T-helper 22 cell (primary cell): Measurements from ENCODE around the gene ATP12A.

Experiments used
- DNase-seq: peaks from one replicate; pipeline ENCODE4 v3.0.0-alpha.2; 2020; ENCODE audit warnings: low read depth

Gene ATP12A

DNA sequence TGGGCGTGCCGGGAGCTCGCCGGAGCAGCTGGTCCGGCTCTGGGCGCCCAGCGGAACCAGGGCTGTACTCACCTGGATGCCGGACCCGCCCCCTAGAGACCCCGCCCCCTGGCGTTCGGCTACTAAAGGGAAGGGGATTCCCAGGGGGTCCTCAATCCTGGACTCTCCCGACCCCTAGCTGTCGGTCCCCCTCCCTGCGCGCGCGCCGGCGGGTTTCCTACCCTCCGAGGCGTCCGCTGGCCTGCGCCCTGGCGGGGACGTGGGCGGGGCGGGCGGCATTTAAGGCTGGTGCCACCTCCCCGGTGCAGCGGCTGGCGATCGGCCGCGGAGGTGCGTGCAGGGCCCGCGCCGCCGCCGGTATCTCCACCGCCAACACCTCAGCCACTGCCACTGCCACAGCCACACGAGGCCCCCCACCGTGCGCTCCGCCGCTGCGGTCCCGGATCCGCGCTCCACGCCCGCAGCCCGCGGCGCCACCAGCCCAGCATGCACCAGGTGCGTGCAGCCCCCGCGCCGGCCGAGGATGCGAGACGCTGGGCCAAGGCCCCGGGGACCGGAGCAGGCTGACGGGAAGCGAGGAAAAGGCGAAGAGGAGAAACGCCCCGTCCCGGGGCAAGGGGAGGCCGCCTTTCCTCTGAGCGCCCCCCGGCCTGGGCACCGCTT lies at the start of gene ATP12A:
TSS of gene ATP12A (plus strand) at position 151 of the 663 bp plus-strand sequence. CDS start at position 487, 336 bp downstream.
- DNase-seq: peak; percentile 6

DNA sequence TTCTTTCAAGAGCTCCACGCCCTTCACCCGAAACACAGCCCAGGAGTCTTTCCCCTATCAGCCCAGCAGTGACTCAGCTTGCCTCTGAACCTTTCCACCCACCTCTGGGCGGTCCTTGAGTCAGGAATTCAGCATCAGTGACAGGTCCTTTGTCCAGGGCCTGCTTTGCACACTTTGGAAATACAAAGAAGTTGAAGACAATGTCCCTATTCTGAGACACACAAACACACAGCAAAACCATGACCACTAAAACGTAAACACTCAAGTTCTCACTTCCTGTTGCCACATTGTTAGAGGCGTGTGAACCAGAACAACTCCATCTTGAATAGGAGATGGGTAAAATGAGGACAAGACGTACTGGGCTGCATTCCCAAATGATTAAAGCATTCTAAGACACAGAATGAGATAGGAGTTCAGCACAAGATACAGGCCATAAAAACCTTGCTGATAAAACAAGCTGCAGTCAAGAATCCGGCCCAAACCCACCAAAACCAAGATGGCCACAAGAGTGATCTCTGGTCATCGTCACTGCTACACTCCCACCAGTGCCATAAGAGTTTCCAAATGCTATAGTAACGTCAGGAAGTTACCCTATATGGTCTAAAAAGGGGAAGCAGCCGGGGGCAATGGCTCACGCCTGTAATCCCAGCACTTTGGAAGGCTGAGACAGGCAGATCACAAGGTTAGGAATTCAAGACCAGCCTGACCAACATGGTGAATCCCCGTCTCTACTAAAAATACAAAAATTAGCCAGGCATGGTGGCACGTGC lies 49.2 kb upstream of the ATP12A start:
- DNase-seq: no peak

DNA sequence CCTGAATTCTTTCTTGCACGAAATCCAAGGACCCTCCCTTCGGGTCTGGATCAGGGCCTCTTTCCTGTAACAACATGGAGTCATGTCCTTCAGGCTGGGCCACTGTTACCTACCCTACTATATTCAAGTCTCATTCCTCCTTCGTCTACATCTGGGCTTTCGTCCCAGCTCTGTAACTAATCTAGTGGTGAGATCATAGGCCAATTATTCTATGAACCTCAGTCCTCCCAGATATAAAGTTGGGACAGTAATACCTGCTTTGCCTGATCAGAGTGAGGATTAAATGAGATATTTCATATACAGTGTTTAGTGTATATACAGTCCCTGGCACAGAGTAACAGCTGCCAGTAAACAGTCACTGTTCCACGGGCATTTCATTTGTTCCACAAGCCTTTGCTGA lies 48.3 kb upstream of the ATP12A start:
- DNase-seq: no peak

DNA sequence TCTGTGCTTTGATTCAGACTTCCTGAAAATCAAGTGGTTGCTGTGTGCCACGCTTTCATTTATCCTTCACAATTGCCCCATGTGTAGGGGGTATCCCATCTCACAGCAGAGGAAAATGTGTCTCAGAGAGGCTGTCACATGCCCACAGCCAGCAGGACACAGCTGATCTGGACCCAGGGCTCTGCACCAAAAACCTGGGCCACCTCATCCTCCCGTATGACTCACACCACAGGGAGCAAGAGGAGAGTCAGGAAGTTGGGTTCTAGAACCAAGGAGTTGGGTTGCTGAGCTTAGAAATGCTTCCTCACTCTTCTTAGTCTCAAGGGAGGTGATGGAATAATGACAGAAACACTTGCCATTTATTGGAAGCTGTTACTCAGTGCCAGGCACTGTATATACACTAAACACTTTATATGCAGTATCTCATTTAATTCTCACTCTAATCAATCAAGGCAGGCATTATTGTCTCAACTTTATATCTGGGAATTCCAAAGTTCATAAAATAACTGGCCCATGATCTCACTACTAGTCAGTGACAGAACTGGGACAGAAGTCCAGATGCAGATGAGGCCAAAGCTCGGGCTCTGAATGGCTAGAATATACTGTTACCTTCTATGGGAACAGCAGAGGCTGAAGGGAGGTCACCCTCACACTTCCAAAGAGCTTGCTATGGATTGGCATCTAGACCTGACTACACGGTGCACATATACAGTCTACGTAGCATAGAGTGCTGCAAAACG lies 47.7 kb upstream of the ATP12A start:
- DNase-seq: no peak

DNA sequence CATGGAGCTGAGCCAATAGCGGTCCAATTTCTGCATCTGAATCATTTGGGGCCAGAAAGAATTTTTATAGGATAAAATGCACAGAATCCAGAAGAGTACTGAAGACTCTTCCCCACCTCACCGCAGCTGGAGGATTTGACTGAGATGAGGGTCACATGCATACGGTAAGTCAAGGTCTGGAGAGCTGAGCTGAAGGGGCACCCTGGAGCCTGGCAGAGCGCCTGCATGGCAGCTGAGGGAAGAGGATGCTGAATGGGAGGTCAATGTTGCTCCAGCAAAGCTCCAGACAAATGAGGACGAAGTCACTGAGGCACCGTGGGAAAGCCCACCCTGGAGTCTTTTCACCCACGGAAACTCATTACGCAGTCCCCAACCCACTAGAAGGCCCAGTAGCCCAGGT lies 43.4 kb upstream of the ATP12A start:
- no peak for DNase-seq

DNA sequence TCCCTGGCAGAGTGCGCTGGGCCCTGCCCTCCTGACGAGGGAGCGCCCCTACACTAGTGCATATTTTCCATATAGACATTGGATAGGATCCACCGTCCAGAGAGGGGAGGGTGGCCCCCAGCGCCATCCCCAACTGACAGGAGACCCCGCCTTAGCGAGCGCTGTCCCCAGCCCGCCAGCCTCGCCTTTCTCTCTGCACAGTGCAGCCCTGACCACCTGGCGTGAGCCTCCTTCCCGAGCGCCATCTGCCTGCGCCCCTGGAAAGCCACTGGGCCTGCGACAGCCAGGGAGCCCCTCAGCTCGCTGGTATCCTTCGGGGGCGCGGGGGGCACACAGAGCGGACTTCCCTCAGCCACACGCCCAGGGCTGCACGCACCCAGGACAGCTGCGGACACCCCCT lies 42.1 kb upstream of the ATP12A start:
- no peak for DNase-seq

DNA sequence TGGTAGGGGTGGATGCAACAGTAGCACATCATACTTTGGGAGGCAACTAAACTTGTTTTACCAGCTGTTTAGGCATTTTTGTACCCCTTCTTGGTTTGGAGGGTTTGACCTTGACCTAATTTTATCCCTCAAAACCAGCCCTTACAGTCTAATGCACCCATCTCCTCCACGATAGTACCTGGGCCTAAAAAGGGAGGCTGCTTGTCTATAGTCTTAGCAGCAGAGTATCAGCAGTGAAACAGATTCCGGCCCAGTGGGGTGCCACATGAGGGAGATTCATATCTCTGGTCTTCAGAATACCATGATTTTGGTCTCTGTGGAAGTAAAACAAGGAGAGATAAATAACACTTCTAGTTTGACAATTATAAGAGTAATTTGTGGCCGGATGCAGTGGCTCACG lies 39.5 kb upstream of the ATP12A start:
- DNase-seq: no peak

DNA sequence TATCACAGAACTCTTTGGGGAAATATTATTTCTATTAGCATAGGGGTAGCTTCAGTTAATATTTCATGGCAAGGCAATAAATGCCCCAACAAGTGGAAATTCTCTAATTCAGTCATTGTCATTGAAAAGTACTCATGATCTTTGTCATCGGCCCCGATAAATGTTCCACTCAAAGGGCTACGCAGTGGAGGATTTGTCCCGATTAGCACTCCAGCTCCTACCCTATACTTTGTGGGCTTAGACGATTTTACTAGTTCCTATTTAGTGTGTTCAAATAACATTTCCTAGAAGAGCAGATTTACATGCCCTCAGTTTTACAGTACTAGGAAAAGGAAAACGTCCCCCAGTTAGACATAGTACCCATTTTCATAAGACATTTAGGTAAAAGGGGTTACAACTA lies 38.0 kb upstream of the ATP12A start:
- DNase-seq: no peak

DNA sequence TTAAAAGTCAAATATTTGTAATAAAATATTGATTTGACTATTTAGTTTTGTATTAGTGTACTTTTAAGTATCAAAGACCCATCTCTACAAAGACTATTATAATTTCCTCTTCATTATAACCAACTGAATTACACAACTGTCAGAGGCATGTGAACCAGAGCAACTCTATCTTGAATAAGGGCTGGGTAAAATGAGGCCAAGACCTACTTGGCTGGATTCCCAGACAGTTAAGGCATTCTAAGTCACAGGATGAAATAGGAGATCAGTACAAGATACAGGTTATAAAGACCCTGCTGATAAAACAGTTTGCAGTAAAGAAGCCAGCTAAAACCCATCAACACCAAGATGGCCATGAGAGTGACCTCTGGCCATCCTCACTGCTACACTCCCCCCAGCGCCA lies 36.2 kb upstream of the ATP12A start:
- DNase-seq: no peak

DNA sequence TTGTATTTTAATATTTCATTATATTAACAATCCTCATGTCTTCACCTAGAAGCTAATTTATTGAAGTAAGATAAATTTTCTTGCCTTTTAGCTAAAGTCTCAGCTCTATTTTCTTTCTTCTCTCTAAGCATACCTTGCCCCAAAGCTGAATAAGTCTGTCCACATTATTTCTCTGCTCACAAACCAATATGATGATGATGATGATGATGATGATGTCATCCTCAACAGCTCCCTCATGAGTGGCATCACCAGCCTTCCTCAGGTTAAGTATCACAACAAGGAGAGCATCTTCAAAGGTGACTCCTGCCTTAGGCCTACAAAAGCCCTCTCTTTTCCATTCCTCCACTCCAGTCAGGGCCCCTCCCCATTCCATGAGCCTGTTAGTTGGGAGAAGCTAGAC lies 31.9 kb upstream of the ATP12A start:
- no peak for DNase-seq

DNA sequence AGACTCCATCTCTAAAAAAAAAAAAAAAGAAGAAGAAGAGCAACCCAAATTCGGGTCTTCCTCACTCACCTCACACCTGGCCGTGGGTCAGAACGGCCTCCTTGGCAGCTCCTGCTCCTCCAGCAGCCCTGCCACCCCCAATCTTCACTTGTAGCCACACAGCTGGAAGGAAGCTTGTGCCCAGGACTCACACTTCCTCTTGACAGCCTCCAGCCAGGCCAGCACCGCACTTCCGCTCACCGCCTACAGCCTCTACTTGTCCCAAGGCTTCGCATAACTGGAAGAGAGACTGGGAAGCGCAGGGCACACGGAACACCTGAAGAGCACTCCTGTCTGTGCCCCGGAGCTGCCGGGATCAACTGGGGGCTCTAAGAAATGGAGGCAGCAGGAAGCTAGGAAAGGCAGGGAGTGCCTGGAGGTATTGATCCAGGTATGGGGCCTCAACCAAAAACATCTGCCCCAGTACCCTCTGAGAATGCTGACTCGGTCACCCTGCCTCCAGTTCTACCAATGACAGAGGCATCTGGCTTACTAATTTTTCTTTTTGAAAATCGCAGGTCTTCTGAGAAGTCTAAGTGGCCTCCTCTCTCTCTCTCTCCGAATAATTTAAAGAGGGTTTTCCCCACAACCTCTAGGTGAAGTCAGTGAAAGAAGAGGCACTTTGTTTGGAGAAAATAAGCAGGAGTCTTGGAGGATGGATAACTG lies 31.1 kb upstream of the ATP12A start:
- no peak for DNase-seq

DNA sequence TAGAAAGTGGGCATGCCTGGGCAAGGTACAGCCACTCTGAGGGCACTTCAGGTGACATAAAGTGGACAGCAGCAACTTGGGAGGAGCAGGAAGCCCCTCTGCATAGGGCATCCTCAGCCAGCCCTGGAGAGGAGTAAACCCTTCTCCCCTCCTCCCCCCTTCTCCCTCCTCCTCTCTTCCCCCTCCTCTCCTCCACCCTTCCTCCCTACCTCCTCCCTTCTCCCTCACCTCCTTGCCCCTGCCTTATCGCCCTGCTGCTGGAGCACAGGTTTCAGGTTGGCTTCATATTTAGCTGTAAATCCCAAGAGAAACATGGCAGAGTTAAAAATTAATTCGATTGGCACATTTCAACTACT lies 30.5 kb upstream of the ATP12A start:
- DNase-seq: no peak

DNA sequence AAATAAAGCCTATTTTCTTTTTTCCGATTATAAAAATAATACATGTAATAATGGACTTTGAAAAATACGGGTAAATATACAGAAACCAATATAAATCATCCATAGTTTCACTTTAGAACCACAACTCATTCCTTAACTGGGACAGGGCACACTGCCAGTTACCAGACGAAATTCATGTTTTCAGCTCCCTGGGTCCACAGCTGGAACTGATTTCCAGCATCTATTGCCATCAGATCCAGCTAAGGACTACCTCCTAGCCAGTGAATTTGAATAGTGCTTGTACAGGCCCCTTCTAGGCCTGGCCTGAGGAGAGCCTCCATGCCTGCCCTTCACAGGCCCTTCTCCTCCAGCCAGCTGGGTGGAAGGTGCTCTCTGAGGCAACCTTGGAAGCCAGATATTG lies 30.0 kb upstream of the ATP12A start:
- DNase-seq: no peak

DNA sequence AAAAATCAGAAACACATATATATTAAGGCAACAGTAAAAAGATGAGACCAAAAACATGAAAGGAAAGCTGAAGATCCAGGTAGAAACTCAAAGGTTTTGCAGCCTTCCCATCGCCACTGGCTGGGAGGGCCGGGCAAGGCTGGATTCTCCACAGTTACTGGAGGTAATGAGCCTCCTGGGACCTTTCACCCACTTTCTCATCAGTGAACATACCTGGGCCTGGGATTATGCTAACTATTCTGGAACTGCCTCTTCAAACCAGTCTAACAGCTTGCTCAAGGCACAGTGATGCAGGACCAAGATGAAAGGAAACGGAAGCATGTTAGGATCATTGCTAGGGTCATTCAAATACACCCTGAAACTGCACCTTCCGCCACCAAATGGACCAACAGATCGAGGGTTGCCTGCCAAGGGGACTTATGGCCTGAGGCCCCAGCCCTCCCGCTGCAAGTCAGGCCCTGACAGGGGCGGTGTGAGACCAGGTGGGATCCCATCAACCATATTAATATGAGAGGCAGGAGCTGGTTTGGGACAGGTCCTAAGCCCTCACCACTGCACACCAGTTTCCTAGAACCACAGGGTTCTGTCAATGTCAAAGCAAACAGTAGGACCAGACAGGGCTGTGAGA lies 28.4 kb upstream of the ATP12A start:
- DNase-seq: no peak

DNA sequence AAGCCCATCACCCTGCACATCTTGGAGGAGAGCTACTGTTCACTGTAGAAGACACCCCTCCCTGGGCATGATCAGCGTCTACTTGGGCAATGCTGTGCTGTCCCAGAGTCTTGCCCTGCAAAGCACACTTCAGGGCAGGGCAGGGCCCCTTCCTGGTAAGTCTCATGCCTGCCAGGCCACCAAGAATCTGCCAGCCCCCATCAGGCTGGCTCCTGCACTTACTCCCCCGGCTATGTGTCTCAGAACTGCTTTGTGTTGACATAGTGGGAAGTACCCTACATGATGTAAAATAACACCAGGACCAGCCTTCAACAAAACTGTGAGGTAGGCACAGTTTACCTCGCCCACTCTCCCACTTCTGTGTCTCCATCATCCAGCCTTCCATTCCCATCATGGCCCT lies 27.8 kb upstream of the ATP12A start:
- no peak for DNase-seq

DNA sequence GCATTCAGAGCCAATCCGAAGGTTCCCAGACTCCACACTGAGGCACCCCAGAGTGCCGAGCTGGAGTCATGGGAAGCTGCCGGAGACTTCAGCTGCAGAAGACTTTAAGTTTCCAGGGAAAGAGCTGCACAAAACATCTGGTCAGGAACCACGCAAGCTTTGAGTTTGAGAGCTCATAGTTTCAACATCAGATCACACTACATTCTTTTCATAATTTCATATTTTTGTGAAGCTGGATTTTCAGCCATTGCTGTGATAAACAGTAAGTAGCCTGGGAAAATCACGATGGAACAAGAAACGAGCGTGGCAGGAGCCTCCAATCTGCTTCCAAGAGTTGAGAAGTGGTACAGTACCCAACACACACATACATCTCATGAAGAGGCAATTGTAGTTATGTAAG lies 25.5 kb upstream of the ATP12A start:
- DNase-seq: no peak

DNA sequence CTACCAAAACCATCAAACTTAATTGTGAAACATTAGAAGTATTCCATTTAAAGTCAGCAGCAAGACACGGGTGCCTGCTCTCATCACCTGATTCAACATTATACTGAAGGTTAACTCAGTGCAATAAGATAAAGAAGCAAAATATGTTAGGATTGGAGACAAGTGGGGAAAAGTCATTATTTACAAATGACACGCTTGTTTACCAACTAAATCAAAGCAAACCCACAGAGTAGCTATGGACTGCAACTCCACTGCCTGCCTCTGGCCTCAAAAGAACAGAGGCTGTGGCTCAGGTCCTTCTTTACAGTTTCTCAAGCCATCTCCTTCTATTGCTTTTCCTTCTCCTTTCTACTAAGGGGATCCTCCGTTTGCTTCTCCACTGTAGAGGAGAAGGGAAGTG lies 21.0 kb upstream of the ATP12A start:
- no peak for DNase-seq

DNA sequence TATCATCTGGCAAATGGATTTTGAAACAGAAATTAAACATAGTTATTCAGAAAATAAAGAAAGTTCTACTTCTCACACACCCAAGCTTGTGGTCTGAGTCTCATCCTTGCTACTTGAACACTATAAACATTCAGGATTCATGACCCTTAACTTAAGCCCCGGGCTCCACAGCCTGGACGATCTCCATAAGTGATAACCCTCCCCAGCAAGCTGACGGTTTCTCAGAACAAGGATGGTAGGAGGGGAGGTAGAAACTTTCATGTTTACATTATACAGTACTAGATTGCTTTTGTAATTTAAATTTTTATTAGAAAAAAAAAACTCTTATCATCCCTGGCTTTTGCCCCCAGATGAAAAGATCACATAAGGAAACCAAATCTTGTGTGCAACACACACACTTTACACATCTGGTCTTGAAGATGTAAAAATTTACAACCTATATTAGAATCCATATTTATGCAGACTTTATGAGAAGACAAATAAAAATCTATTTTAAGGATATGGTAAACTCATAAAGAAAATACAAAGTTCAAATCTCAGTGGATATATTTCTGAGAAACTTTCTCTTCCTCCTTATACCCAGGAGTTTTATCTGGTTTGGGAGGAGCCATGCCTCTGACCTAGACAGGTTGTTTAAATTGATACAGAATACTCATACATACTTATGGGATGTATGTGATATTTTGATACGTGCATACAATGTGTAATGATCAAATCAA lies 20.0 kb upstream of the ATP12A start:
- DNase-seq: no peak

DNA sequence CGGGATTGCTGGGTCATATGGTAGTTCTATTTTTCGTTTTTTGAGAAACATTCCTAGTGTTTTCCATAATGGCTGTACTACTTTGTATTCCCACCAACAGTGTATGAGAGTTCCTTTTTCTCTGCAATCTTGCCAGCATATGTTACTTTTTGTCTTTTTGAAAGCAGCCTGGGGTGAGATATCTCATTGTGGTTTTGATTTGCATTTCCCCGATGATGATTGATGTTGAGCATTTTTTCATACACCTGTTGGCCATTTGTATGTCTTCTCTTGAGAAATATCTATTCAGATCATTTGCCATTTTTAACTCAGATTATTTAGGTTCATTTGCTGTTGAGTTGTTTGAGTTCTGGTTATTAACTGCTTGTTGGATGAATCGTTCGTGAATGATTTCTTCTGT lies 18.5 kb upstream of the ATP12A start:
- no peak for DNase-seq

DNA sequence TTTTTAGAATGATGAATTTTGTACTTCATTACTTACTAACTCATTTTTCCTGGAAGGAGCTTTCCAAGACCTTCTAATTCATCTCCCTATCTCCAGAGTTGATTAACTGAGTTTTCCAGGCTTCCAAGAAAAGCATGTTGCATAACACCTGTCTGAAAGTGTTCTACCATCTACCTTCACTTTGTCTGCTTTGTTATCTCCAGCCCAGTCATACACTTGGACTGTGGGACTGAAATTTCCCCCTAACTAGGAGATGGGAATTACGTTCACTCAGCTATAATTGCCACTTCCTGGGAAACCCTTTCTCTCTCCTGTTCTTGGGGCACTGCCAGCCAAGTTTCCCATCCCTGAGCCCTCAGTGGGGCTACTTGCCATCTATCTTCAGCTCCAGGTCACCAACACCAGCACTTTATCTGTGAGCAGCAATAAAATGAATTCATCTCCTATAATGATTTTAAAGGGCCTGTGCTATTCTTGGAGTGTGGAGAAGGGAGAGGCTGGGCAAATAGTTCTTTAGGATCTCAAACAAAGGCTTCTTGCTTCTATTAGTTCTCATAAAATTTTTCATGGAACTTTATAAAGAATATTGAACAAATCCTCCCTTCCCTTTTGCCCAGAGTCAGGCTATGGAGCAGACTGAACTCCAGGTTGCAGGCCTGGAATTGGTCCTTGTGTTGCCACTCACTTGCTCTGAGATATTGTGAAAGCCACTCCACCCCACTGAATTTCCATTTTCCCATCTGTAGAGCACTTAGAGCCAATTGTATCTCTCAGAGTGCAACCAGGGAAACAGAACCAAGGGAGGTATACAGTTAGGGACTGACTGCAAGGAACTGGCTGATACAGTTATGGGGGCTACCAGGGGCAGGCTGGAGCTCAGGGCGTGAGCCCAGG lies 17.8 kb upstream of the ATP12A start:
- DNase-seq: no peak

DNA sequence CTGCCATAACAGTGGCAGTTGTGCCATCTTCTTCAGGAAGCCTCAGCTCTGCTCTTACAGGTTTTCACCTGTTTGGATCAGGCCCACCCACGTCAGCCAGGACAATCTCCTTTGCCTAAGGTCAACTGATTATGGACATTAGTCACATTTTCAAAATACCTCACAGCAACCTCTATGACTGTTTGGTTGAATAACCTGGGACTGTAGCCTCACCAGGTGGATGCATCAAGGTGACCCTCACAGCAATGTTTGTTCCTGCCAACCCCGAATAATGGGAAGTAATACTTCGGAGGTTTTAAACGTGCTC lies 17.2 kb upstream of the ATP12A start:
- DNase-seq: no peak
